Sigmoid colon (tissue), 3 donors: ENCODE data around the gene NCAM2.

Experiments
- POLR2A ChIP-seq, 2 donors: fragments of 450-650 bp; IDR thresholded peaks; one replicate each; pipeline ENCODE4 v1.6.1; 2016; ENCODE audit warnings: antibody characterized with exemption in 2 of 2, mild to moderate bottlenecking in 2 of 2, moderate library complexity in 2 of 2
- TF ChIP-seq, protein P1 (sequence below), 4 experiments: fragments of 450-650 bp in 3 of 4; fragments of 200-600 bp in 1 of 4; IDR thresholded peaks; one replicate each; pipeline ENCODE4 v1.5.1; 2016 to 2019; ENCODE audit warnings: antibody characterized with exemption in 4 of 4, mild to moderate bottlenecking in 3 of 4, moderate library complexity in 2 of 4

- TF ChIP-seq POLR2A (IDR thresholded peaks at IDR 0.05): no peak
- TF ChIP-seq, protein P1, sequence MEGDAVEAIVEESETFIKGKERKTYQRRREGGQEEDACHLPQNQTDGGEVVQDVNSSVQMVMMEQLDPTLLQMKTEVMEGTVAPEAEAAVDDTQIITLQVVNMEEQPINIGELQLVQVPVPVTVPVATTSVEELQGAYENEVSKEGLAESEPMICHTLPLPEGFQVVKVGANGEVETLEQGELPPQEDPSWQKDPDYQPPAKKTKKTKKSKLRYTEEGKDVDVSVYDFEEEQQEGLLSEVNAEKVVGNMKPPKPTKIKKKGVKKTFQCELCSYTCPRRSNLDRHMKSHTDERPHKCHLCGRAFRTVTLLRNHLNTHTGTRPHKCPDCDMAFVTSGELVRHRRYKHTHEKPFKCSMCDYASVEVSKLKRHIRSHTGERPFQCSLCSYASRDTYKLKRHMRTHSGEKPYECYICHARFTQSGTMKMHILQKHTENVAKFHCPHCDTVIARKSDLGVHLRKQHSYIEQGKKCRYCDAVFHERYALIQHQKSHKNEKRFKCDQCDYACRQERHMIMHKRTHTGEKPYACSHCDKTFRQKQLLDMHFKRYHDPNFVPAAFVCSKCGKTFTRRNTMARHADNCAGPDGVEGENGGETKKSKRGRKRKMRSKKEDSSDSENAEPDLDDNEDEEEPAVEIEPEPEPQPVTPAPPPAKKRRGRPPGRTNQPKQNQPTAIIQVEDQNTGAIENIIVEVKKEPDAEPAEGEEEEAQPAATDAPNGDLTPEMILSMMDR (IDR thresholded peaks at IDR 0.05): no peak
Measured at GRCh38 chr21:21148009-21148408, 149.8 kb downstream of the NCAM2 start.
